ENCODE measurements around the gene PRRX2.
"Not testable (repeated sequence)": the region's sequence is repeated elsewhere in the genome, so short reads cannot be mapped to it uniquely, and the experiment has no call there.

The PRRX2 gene

DNA sequence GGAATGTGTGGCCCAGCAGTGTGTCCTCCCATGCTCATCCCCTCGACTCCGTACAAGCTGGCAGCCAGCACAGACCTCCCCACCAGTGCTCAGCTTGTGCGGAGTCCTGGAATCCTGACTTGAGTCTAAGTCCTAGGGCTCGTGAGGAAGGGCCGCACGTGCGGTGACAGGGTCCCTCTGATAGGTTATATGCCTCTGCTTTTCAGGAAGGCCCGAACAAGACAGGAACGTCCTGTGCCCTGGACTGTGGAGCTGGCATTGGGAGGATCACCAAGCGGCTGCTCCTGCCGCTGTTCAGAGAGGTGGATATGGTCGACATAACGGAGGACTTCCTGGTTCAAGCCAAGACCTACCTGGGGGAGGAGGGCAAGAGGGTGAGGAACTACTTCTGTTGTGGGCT is 31.6 kb upstream of the PRRX2 start:
- Histone ChIP-seq H3K4me1 (ENCODE audit: low read depth, poor library complexity, severe bottlenecking) (peaks cover 12% of the 10 kb centered on the region), H3K79me2 (ENCODE audit: insufficient read depth, low read depth) (peaks cover 50% of the 10 kb centered on the region), H3K4me3 (IDR thresholded peaks at IDR 0.05; ENCODE audit: insufficient read depth, low read depth, low read length) (no peak overlapping the region), H3K9ac (no peak overlapping the region), H3K36me3 (ENCODE audit: insufficient read depth) (peaks cover 5% of the 10 kb centered on the region; the same call in 1 of the 2 replicates), H2AFZ (ENCODE audit: low read depth) (no peak overlapping the region), H3K27ac (no peak overlapping the region), H3K4me2 (no peak overlapping the region), H3K27me3 (ENCODE audit: insufficient read depth, low read depth) (no peaks in the 10 kb centered on the region), H4K20me1 (ENCODE audit: insufficient read depth) (peaks cover 12% of the 10 kb centered on the region)
- TF ChIP-seq, protein P1, sequence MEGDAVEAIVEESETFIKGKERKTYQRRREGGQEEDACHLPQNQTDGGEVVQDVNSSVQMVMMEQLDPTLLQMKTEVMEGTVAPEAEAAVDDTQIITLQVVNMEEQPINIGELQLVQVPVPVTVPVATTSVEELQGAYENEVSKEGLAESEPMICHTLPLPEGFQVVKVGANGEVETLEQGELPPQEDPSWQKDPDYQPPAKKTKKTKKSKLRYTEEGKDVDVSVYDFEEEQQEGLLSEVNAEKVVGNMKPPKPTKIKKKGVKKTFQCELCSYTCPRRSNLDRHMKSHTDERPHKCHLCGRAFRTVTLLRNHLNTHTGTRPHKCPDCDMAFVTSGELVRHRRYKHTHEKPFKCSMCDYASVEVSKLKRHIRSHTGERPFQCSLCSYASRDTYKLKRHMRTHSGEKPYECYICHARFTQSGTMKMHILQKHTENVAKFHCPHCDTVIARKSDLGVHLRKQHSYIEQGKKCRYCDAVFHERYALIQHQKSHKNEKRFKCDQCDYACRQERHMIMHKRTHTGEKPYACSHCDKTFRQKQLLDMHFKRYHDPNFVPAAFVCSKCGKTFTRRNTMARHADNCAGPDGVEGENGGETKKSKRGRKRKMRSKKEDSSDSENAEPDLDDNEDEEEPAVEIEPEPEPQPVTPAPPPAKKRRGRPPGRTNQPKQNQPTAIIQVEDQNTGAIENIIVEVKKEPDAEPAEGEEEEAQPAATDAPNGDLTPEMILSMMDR (conservative IDR thresholded peaks at IDR 0.05; ENCODE audit: low read depth, low read length) = no peak

- no peaks in the 10 kb centered on the region for H3K27me3 ChIP-seq (ENCODE audit: insufficient read depth, low read depth)
- H3K9ac ChIP-seq = no peak overlapping the region
- H3K36me3 ChIP-seq (ENCODE audit: insufficient read depth) = peaks cover 5% of the 10 kb centered on the region; the same call in 1 of the 2 replicates
- TF ChIP-seq, protein P1 (conservative IDR thresholded peaks at IDR 0.05; ENCODE audit: low read depth, low read length) = no peak
- H3K4me1 ChIP-seq (ENCODE audit: low read depth, poor library complexity, severe bottlenecking) = no peaks in the 10 kb centered on the region
- peaks cover 1% of the 10 kb centered on the region for H4K20me1 ChIP-seq (ENCODE audit: insufficient read depth)
- no peak overlapping the region for H3K4me3 ChIP-seq (IDR thresholded peaks at IDR 0.05; ENCODE audit: insufficient read depth, low read depth, low read length)
- no peak overlapping the region for H3K27ac ChIP-seq
- no peak overlapping the region for H3K4me2 ChIP-seq
- H3K79me2 ChIP-seq (ENCODE audit: insufficient read depth, low read depth) = peaks cover 45% of the 10 kb centered on the region; the same call in 1 of the 2 replicates
- H2AFZ ChIP-seq (ENCODE audit: low read depth) = no peak overlapping the region
Observed at GRCh38 chr9:129635099-129636065, 30.1 kb upstream of the PRRX2 start.

DNA sequence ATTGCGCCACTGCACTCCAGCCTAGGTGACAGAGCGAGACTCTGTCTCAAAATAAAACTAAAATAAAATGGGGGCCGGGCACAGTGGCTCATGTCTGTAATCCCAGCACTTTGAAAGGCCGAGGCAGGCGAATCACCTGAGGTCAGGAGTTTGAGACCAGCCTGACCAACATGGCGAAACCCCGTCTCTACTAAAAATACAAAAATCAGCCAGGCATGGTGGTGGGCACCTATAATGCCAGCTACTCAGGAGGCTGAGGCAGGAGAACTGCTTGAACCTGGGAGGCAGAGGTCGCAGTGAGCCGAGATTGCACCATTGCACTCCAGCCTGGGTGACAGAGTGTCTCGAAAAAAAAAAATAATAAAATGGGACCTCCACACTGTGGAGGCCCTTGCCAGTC is 29.1 kb upstream of the PRRX2 start:
- H2AFZ ChIP-seq (ENCODE audit: low read depth); H3K4me2 ChIP-seq; H3K4me3 ChIP-seq (IDR thresholded peaks at IDR 0.05; ENCODE audit: insufficient read depth, low read depth, low read length); H3K9ac ChIP-seq; H3K27me3 ChIP-seq (ENCODE audit: insufficient read depth, low read depth); H3K27ac ChIP-seq; H3K4me1 ChIP-seq (ENCODE audit: low read depth, poor library complexity, severe bottlenecking); H3K36me3 ChIP-seq (ENCODE audit: insufficient read depth); H4K20me1 ChIP-seq (ENCODE audit: insufficient read depth): not testable (repeated sequence)
- peaks cover 42% of the 10 kb centered on the region; the same call in 1 of the 2 replicates for H3K79me2 ChIP-seq (ENCODE audit: insufficient read depth, low read depth)

GRCh38 chr9:129637102-129637501 is 28.3 kb upstream of the PRRX2 start:
- H3K4me2 ChIP-seq = no peak overlapping the region
- H3K9ac ChIP-seq = no peak overlapping the region
- H3K27ac ChIP-seq = no peak overlapping the region
- no peaks in the 10 kb centered on the region for H3K4me1 ChIP-seq (ENCODE audit: low read depth, poor library complexity, severe bottlenecking)
- H3K79me2 ChIP-seq (ENCODE audit: insufficient read depth, low read depth) = peaks cover 35% of the 10 kb centered on the region; the same call in 1 of the 2 replicates
- no peak overlapping the region for H3K4me3 ChIP-seq (IDR thresholded peaks at IDR 0.05; ENCODE audit: insufficient read depth, low read depth, low read length)
- H3K27me3 ChIP-seq (ENCODE audit: insufficient read depth, low read depth) = no peaks in the 10 kb centered on the region
- TF ChIP-seq, protein P1 (conservative IDR thresholded peaks at IDR 0.05; ENCODE audit: low read depth, low read length) = no peak
- H3K36me3 ChIP-seq (ENCODE audit: insufficient read depth) = peaks cover 2% of the 10 kb centered on the region; the same call in 1 of the 2 replicates
- H2AFZ ChIP-seq (ENCODE audit: low read depth) = no peak overlapping the region
- H4K20me1 ChIP-seq (ENCODE audit: insufficient read depth) = no peaks in the 10 kb centered on the region

Measured in KMS-11 (cell line).